ENCODE data around the gene UGT3A2. TPM values are rescaled to one million over a fixed set of nuclear protein-coding genes. Genes with fewer than 3 reads are reported as not detected.

UGT3A2 gene
- total and polyA plus RNA-seq, 2 of the 8 experiments (the other 6 are each of a cell fraction or from before 2014, with no cell fraction given), result 19.4 to 28.8 TPM

GRCh38 chr5:35990941-35991611 lies 75.6 kb downstream of the UGT3A2 start, which contains the start of gene UGT3A1 (continued):
- TF ChIP-seq CTCF (IDR thresholded peaks at IDR 0.05; ENCODE audit: control extremely low read depth in 1 of 3, insufficient read depth in 1 of 3, low read depth in 1 of 3, low read length in 3 of 3), result no peak
- TF ChIP-seq EGR1 (IDR thresholded peaks at IDR 0.05; ENCODE audit: borderline replicate concordance, low read depth, low read length), result no peak
- no peak for TF ChIP-seq ZNF274 (IDR thresholded peaks at IDR 0.05; ENCODE audit: borderline replicate concordance, extremely low read depth, low read length)
- peak; percentile 22; the same call in 1 of the 2 replicates for TF ChIP-seq SIX5 (IDR thresholded peaks at IDR 0.05; ENCODE audit: low read depth, low read length)
- no peak for TF ChIP-seq NRF1 (IDR thresholded peaks at IDR 0.05; ENCODE audit: low read depth, low read length)
- no peak; the same call in 1 of the 2 replicates for TF ChIP-seq MAFK (IDR thresholded peaks at IDR 0.05; ENCODE audit: low read depth, low read length)
- TF ChIP-seq HDAC6 (IDR thresholded peaks at IDR 0.05; ENCODE audit: low read depth, low read length), result no peak
- TF ChIP-seq SRF (IDR thresholded peaks at IDR 0.05; ENCODE audit: low read depth, low read length), result no peak
- TF ChIP-seq POLR2AphosphoS5 (IDR thresholded peaks at IDR 0.05; ENCODE audit: low read depth, low read length), result peak; percentile 38; the same call in 1 of the 2 replicates
- TF ChIP-seq POLR2A (IDR thresholded peaks at IDR 0.05; ENCODE audit: control extremely low read depth in 1 of 2, low read depth in 2 of 2, low read length in 2 of 2), result peak; percentile 42 to 66
- TF ChIP-seq SIN3A (conservative IDR thresholded peaks at IDR 0.05 in 1 of 2, IDR thresholded peaks at IDR 0.05 in 1 of 2; ENCODE audit: low read depth in 1 of 2, low read length in 2 of 2), result no peak; a peak in 1 of 4 replicates
- TF ChIP-seq KDM5A (IDR thresholded peaks at IDR 0.05; ENCODE audit: low read length), result no peak
- TF ChIP-seq ASH2L (IDR thresholded peaks at IDR 0.05; ENCODE audit: low read length), result peak; percentile 25
- TF ChIP-seq RFX5 (IDR thresholded peaks at IDR 0.05; ENCODE audit: borderline replicate concordance, low read depth, low read length), result no peak
- TF ChIP-seq BCL11A (IDR thresholded peaks at IDR 0.05; ENCODE audit: low read depth in 2 of 2, low read length in 2 of 2), result no peak
- no peak for TF ChIP-seq USF2 (IDR thresholded peaks at IDR 0.05; ENCODE audit: low read length)
- no peak for TF ChIP-seq POU5F1 (IDR thresholded peaks at IDR 0.05; ENCODE audit: low read depth, low read length)
- no peak for TF ChIP-seq SP2 (IDR thresholded peaks at IDR 0.05; ENCODE audit: low read length)
- TF ChIP-seq CTBP2 (IDR thresholded peaks at IDR 0.05; ENCODE audit: borderline replicate concordance, insufficient read depth, insufficient read length, low read length), result no peak
- TF ChIP-seq, protein P1, sequence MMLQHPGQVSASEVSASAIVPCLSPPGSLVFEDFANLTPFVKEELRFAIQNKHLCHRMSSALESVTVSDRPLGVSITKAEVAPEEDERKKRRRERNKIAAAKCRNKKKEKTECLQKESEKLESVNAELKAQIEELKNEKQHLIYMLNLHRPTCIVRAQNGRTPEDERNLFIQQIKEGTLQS (IDR thresholded peaks at IDR 0.05; ENCODE audit: insufficient read depth, low read depth, low read length), result no peak
- no peak for TF ChIP-seq TEAD4 (IDR thresholded peaks at IDR 0.05; ENCODE audit: low read depth, low read length)
- TF ChIP-seq YY1 (IDR thresholded peaks at IDR 0.05; ENCODE audit: low read depth, low read length), result no peak

Data from H1 (cell line).